Psoas muscle (tissue), 8 donors: ENCODE measurements around the gene C2orf49. TPM values are rescaled to one million over a fixed set of nuclear protein-coding genes. Genes with fewer than 3 reads are reported as not detected.

ENCODE experiments used
- ATAC-seq, 4 donors: fragments of 200-7000 bp; cut with Tn5 transposase; one replicate each; pipeline ENCODE4 v1.9.1; 2020; ENCODE audit warnings: moderate library complexity in 3 of 4, mild to moderate bottlenecking in 2 of 4
- DNase-seq, 2 donors: peaks; one replicate each; pipeline ENCODE4 v3.0.0-alpha.2; 2020
- H3K27ac ChIP-seq: fragments of 200-600 bp; one replicate; pipeline ENCODE4 v1.8.0; 2022
- H3K27me3 ChIP-seq, 3 donors: fragments of 200-600 bp in 1 of 3; one replicate each; pipeline versions ENCODE4 v1.6.1 to v1.8.0; 2013 to 2022; ENCODE audit warnings: low read length in 2 of 3, mild to moderate bottlenecking in 2 of 3, moderate library complexity in 1 of 3; ENCODE audit not compliant: insufficient read depth in 3 of 3
- H3K36me3 ChIP-seq, 2 donors: fragments of 200-600 bp in 1 of 2; one replicate each; pipeline versions ENCODE4 v1.6.1 to v1.8.0; 2013 to 2022; ENCODE audit warnings: low read depth in 1 of 2, mild to moderate bottlenecking in 1 of 2, moderate library complexity in 1 of 2; ENCODE audit not compliant: insufficient read depth in 1 of 2
- H3K4me1 ChIP-seq: fragments of 200-600 bp; one replicate; pipeline ENCODE4 v1.8.0; 2022
- H3K4me3 ChIP-seq: fragments of 200-600 bp; one replicate; pipeline ENCODE4 v1.8.0; 2022; ENCODE audit warnings: mild to moderate bottlenecking
- H3K9me3 ChIP-seq: fragments of 200-600 bp; one replicate; pipeline ENCODE4 v1.8.0; 2022
- CTCF ChIP-seq: fragments of 200-600 bp; IDR thresholded peaks from one replicate; pipeline ENCODE4 v1.8.0; 2022; ENCODE audit warnings: antibody characterized with exemption
- WGBS, 3 donors: extraction: QIAGEN DNeasy Blood & Tissue Kit; methylation state at CpG; one replicate each; pipeline versions ENCODE4 v1.1.6 to v1.1.7; 2013; 5-methylcytosine and 5-hydroxymethylcytosine counted together
- intact Hi-C, 2 donors: fragments of 100-400 bp; cut with DNase I; formaldehyde crosslinking; loops; one replicate each; pipeline versions ENCODE4 v1.11.0 to v1.14.2; 2022
- polyA plus RNA-seq, 3 donors: library from polyadenylated mRNA; stranded (reverse); fragments of 200-250 nt; gene quantifications; one replicate each; pipeline ENCODE4 v1.2.3, GENCODE V29; 2013
- total RNA-seq, 4 donors: library from RNA; stranded (reverse); fragmentation: NEBNext Ultra II Directional in 2 of 4; extraction: Animal tissue kit (Norgen Biotek cat#: 25700) in 2 of 4; gene quantifications; one replicate each; pipeline versions ENCODE4 v1.2.1 to v1.2.4, GENCODE V29; 2021 to 2023
- donor health status: healthy with polysubstance abuse.
- donor health status: DM: no; HTN: no; CAD: no; lungs with moderate emphysema.
- donor health status: Bipolar disorder and iron deficiency.
- donor health status: healthy.
- donor health status: DM: yes; HTN: yes; CAD: no.
- donor health status: DM: no; HTN: no; CAD: no.
- donor health status: DM: no; HTN: no; CAD: no.
- donor health status: DM: yes; HTN: yes; CAD: no.

C2orf49 gene
- total and polyA plus RNA-seq, 7 donors, result 13.2 to 24.6 (median 15.0) TPM

GRCh38 chr2:105380432-105381100 is 43.2 kb downstream of the C2orf49 start:
- TF ChIP-seq CTCF, result no peak
- Histone ChIP-seq H3K4me1 (peaks cover 89% of the 10 kb centered on the region), H3K27me3 (no peaks in the 10 kb centered on the region), H3K36me3 (peaks cover 4 to 21% of the 10 kb centered on the region in 2 donors), H3K9me3 (no peaks in the 10 kb centered on the region), H3K27ac (peak overlapping the region; percentile 84), H3K4me3 (no peak overlapping the region)
- ATAC-seq (no peak), DNase-seq (no peak)
- 31 to 47% (median 44%) methylated on average over 9 of the region's 9 CpGs for WGBS, 3 donors
- intact Hi-C loops, result no loop called here

DNA sequence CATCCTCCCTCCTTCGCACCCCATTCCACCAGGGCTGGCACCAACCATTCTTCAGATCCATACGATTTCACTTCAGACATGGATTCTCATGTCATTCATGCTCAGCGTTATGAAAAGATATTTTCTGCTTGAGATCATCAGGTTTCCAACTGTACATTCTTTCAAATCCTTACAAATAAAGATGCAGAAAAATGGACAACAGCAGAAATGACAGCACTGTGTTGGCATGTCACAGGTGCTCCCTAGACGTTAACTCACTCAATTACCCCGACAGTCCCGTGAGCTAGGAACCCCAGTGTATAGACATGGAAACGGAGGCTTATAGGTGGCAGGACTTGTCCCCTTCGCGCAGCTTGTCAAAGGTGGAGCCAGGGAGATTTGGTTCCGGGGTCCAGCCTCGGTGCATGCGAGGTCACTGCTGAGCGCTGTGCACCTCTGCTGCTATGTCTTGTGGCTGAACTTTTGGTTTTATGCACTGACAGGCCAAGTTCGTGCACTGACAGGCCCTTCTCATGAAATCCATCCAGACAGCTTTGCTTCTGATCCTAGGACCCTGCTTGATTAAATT is 43.8 kb downstream of the C2orf49 start:
- DNase-seq, result no peak
- WGBS, 3 donors, result 45 to 73% (median 46%) methylated on average over 14 of the region's 14 CpGs
- Histone ChIP-seq H3K36me3 (peaks cover 4 to 27% of the 10 kb centered on the region in 2 donors), H3K4me3 (no peak overlapping the region), H3K27me3 (no peaks in the 10 kb centered on the region), H3K27ac (peak overlapping the region; percentile 84), H3K4me1 (peaks cover 89% of the 10 kb centered on the region), H3K9me3 (no peaks in the 10 kb centered on the region)
- ATAC-seq, result no peak
- TF ChIP-seq CTCF, result no peak
- intact Hi-C loops, result no loop called here

DNA sequence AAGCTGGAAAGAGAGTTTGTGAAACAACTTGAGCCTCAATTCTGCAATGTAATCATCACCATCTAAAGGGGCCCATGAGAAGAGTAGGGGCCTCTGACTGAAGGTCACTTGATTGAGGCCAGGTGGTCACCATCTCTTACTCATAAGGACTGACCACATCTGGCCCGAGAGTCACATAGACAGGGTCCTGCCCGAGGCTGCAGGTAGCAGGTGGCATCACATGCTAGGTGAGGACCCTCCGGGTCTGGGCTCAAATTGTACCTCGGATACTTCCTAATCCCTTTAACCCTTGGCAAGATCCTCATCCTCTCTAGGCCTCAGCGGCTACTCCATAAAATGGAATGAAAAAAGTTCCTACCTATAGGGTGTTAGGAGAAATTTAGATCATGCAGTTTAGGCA is 44.8 kb downstream of the C2orf49 start:
- no peaks in the 10 kb centered on the region for H3K9me3 ChIP-seq
- no peak overlapping the region for H3K4me3 ChIP-seq
- peak overlapping the region; percentile 84 for H3K27ac ChIP-seq
- H3K36me3 ChIP-seq, result peaks cover 4 to 28% of the 10 kb centered on the region in 2 donors
- 74 to 92% (median 75%) methylated on average over 5 of the region's 5 CpGs for WGBS, 3 donors
- no peak for DNase-seq
- no peak for TF ChIP-seq CTCF
- no peak for ATAC-seq
- H3K27me3 ChIP-seq, result no peaks in the 10 kb centered on the region
- intact Hi-C loops, result no loop called here
- peaks cover 85% of the 10 kb centered on the region for H3K4me1 ChIP-seq

DNA sequence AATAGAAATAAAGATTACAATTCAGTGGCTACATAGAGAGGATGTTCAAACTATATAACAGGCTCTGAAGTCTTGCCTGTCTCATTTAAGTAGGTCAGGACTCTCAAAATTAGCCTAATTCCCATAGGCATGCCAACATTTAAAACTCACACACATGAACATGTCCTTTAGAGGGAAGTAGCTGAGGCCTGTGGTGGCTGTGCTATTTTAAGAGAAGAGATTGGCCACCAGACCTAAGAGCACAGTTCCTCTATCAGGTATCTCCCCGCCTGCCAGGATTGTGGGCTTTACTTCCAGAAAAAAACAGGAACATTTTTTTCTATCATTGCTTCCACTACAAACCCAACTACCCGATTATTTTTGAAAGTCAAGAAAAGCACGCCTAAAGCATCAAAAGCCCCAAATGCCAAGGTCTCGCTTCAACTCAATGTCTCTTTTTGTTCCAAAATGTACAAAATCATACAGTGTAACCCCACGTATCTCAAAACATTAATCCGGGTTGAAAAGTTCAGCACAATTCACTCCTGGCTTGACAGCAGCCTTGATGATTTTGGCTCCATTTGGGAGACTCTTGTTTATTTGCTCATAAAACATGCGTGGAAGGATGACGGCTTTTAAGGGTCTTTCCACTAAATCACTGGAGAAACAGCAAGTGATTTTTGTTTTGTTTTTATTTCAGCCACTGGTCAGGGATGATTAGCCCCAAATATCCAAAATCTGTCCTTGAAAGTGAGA is 46.3 kb downstream of the C2orf49 start:
- 31 to 59% (median 32%) methylated on average over 8 of the region's 8 CpGs for WGBS, 3 donors
- Histone ChIP-seq H3K4me3 (no peak overlapping the region), H3K36me3 (peaks cover 4 to 28% of the 10 kb centered on the region in 2 donors), H3K27ac (peak overlapping the region; percentile 84), H3K4me1 (peaks cover 87% of the 10 kb centered on the region), H3K9me3 (no peaks in the 10 kb centered on the region), H3K27me3 (no peaks in the 10 kb centered on the region)
- intact Hi-C loops, result no loop called here
- TF ChIP-seq CTCF, result no peak
- DNase-seq (no peak), ATAC-seq (peak in 3 of 4 donors; percentile 40 to 60 (median 54))
